Panc1 (cell line): Measurements from ENCODE around the gene HSP90B1. TPM values are rescaled to one million over a fixed set of nuclear protein-coding genes. Genes with fewer than 3 reads are reported as not detected.

Experiments
- ATAC-seq: fragments of 200-7000 bp; cut with Tn5 transposase; 2 replicates; pipeline ENCODE4 v1.9.1; 2020; ENCODE audit warnings: mild to moderate bottlenecking, moderate library complexity
- BruUV-seq: library from RNA; stranded (reverse); fragments of 400-500 nt; replicated peaks from 2 replicates; lab custom pipeline; 2021; lab: Mats Ljungman, UMichigan
- CTCF ChIA-PET: fragments of 300-600 bp; sonication (Branson Sonifier 250); formaldehyde crosslinking; loops from one replicate; lab custom pipeline; 2022; ENCODE audit warnings: antibody characterized with exemption; lab: Charles Lee
- POLR2A ChIA-PET: fragments of 300-600 bp; sonication (Branson Sonifier 250); formaldehyde crosslinking; loops from one replicate; lab custom pipeline; 2022; ENCODE audit warnings: antibody characterized with exemption; lab: Charles Lee
- DNase-seq: peaks from one replicate; pipeline ENCODE4 v3.0.0-alpha.2; 2010; ENCODE audit warnings: low read depth, low spot score
- H3K27ac ChIP-seq: 2 replicates; pipeline ENCODE4 v1.5.1; 2011; ENCODE audit warnings: mild to moderate bottlenecking, low read length, inconsistent platforms
- H3K27me3 ChIP-seq: fragments of 200-500 bp; sonication (Bioruptor generic); 2 replicates; pipeline ENCODE4 v1.6.0; 2014; ENCODE audit warnings: low read length, inconsistent platforms; ENCODE audit not compliant: control insufficient read depth, insufficient read depth
- H3K36me3 ChIP-seq: fragments of 200-500 bp; sonication (Bioruptor generic); 2 replicates; pipeline ENCODE4 v1.5.1; 2014; ENCODE audit warnings: inconsistent platforms, mild to moderate bottlenecking, low read length, moderate library complexity; ENCODE audit not compliant: control insufficient read depth, insufficient read depth
- H3K4me1 ChIP-seq: 2 replicates; pipeline ENCODE4 v1.5.1; 2011; ENCODE audit warnings: inconsistent platforms, mild to moderate bottlenecking, low read length, moderate library complexity; ENCODE audit not compliant: control insufficient read depth, insufficient read depth
- H3K4me3 ChIP-seq, 2 experiments: 2 replicates each; pipeline ENCODE4 v1.5.1; 2011 to 2012; ENCODE audit warnings: low read depth in 2 of 2, low read length in 2 of 2, mild to moderate bottlenecking in 2 of 2, inconsistent platforms in 1 of 2, moderate library complexity in 1 of 2
- H3K9me3 ChIP-seq: fragments of 200-500 bp; sonication (Bioruptor generic); 2 replicates; pipeline ENCODE4 v1.5.1; 2014; ENCODE audit warnings: low read depth, mild to moderate bottlenecking, inconsistent platforms, low read length, moderate library complexity; ENCODE audit not compliant: control insufficient read depth, insufficient read depth
- CTCF ChIP-seq: fragments of 450-650 bp; IDR thresholded peaks from 2 replicates; pipeline ENCODE4 v1.5.1; 2017; ENCODE audit warnings: mild to moderate bottlenecking
- POLR2AphosphoS5 ChIP-seq: IDR thresholded peaks from 2 replicates; pipeline ENCODE4 v1.6.1; 2012; ENCODE audit warnings: mild to moderate bottlenecking, low read depth, low read length, moderate library complexity
- SIN3A ChIP-seq: IDR thresholded peaks from 2 replicates; pipeline ENCODE4 v1.6.1; 2012; ENCODE audit warnings: low read depth, mild to moderate bottlenecking, low read length, moderate library complexity, borderline replicate concordance; ENCODE audit not compliant: insufficient read depth
- TCF7L2 ChIP-seq: IDR thresholded peaks from 2 replicates; pipeline ENCODE4 v1.6.1; 2011; ENCODE audit warnings: mild to moderate bottlenecking, low read depth, low read length, inconsistent platforms
- in situ Hi-C: cut with HindIII; loops from 2 replicates; pipeline ENCODE4 v1.10.0; 2016; ENCODE audit warnings: low sequenced_read_pairs, low pct_unique_long_range_greater_than_20kb
- intact Hi-C: fragments of 100-400 bp; cut with micrococcal nuclease; formaldehyde crosslinking; loops from one replicate; pipeline ENCODE4 v1.10.0; 2022; ENCODE audit not compliant: unreplicated experiment
- total RNA-seq: library from RNA; stranded (reverse); gene quantifications from one replicate; pipeline ENCODE4 v1.2.1, GENCODE V29; 2021; ENCODE audit not compliant: unreplicated experiment
- TF ChIP-seq, protein P1 (sequence below), 2 experiments: IDR thresholded peaks; 2 replicates each; pipeline ENCODE4 v1.6.1; 2011 to 2012; ENCODE audit warnings: low read depth in 2 of 2, control low read depth in 1 of 2, low read length in 1 of 2, mild to moderate bottlenecking in 1 of 2, moderate library complexity in 1 of 2; ENCODE audit not compliant: insufficient read depth in 1 of 2

HSP90B1 gene
- total RNA-seq, 1 experiment from 2014 or later: 503 TPM

DNA sequence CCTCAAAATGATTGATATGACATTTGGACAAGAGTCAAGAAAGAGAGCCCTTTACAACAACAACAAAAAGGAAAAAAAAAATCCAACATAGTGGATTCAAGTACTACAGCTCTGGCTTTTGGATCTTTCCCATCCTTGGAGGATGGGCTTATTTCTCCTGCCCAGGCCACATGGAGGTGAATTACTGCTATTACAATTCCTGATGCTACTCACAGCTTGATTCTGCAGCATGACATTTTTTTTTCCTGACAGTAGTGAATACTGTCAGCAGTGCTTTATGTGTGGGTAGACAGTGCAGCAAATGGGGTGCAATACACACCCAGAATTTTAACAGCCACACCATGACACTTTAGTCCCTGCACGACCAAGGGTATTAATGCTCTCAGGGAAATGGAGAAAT, 42.5 kb upstream of the HSP90B1 start:
- POLR2A ChIA-PET: interaction anchor here (0.6 kb wide), 1 partner anchor 191 kb away, joined by 8 read pairs; no protein-coding TSS in a partner anchor
- Histone ChIP-seq H3K4me1 (no peaks in the 10 kb centered on the region), H3K4me3 (no peak overlapping the region), H3K36me3 (no peaks in the 10 kb centered on the region), H3K9me3 (no peaks in the 10 kb centered on the region), H3K27ac (no peak overlapping the region), H3K27me3 (no peaks in the 10 kb centered on the region)
- CTCF ChIA-PET: no interaction called here
- TF ChIP-seq POLR2AphosphoS5 (no peak), SIN3A (no peak), CTCF (no peak), TCF7L2 (no peak)
- TF ChIP-seq, protein P1, sequence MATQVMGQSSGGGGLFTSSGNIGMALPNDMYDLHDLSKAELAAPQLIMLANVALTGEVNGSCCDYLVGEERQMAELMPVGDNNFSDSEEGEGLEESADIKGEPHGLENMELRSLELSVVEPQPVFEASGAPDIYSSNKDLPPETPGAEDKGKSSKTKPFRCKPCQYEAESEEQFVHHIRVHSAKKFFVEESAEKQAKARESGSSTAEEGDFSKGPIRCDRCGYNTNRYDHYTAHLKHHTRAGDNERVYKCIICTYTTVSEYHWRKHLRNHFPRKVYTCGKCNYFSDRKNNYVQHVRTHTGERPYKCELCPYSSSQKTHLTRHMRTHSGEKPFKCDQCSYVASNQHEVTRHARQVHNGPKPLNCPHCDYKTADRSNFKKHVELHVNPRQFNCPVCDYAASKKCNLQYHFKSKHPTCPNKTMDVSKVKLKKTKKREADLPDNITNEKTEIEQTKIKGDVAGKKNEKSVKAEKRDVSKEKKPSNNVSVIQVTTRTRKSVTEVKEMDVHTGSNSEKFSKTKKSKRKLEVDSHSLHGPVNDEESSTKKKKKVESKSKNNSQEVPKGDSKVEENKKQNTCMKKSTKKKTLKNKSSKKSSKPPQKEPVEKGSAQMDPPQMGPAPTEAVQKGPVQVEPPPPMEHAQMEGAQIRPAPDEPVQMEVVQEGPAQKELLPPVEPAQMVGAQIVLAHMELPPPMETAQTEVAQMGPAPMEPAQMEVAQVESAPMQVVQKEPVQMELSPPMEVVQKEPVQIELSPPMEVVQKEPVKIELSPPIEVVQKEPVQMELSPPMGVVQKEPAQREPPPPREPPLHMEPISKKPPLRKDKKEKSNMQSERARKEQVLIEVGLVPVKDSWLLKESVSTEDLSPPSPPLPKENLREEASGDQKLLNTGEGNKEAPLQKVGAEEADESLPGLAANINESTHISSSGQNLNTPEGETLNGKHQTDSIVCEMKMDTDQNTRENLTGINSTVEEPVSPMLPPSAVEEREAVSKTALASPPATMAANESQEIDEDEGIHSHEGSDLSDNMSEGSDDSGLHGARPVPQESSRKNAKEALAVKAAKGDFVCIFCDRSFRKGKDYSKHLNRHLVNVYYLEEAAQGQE (IDR thresholded peaks at IDR 0.05; ENCODE audit: insufficient read depth in 1 of 2, low read depth in 2 of 2, low read length in 1 of 2): no peak
- BruUV-seq: no TSS peak
- DNase-seq: no peak
- in situ Hi-C loops (no loop called here), intact Hi-C loops (no loop called here)
- no peak for ATAC-seq

DNA sequence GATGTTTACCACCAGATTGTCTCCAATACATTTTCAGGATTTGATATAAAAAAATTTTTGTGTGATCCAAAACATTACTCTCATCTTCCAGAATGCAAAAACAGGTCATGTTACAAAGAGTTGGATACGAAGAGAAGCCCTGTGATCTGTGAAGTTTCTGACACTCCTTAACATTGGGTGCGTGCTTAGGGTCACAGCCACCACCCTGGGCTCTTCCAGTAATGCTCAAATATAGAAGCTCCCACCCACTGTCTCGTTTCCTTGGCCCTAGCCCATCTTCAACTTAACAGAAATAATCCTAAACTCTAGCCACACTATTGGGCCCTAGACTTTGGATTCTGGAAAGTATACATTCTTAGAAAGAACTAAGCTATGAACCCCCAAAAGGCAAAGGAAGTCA, 32.9 kb upstream of the HSP90B1 start:
- DNase-seq (no peak), ATAC-seq (no peak)
- Histone ChIP-seq H3K4me1 (no peaks in the 10 kb centered on the region), H3K4me3 (no peak overlapping the region), H3K9me3 (no peaks in the 10 kb centered on the region), H3K27me3 (no peaks in the 10 kb centered on the region), H3K36me3 (no peaks in the 10 kb centered on the region), H3K27ac (no peak overlapping the region)
- in situ Hi-C loops (no loop called here), intact Hi-C loops (no loop called here)
- no TSS peak for BruUV-seq
- TF ChIP-seq SIN3A (no peak), POLR2AphosphoS5 (no peak), TCF7L2 (no peak), CTCF (no peak)
- TF ChIP-seq, protein P1 (IDR thresholded peaks at IDR 0.05; ENCODE audit: insufficient read depth in 1 of 2, low read depth in 2 of 2, low read length in 1 of 2): no peak
- CTCF ChIA-PET: no interaction called here
- POLR2A ChIA-PET: no interaction called here
